Right renal cortex interstitium (tissue), 3 donors: ENCODE measurements around the gene NALCN. TPM values are rescaled to one million over a fixed set of nuclear protein-coding genes. Genes with fewer than 3 reads are reported as not detected.
"Not testable (repeated sequence)": the region's sequence is repeated elsewhere in the genome, so short reads cannot be mapped to it uniquely, and the experiment has no call there.

ENCODE experiments used
- DNase-seq, 3 donors: peaks; one replicate each; pipeline ENCODE4 v3.0.0-alpha.2; 2013; ENCODE audit warnings: low read depth in 3 of 3, low spot score in 2 of 3
- polyA plus RNA-seq, 3 donors: library from polyadenylated mRNA; unstranded; fragments of 120-200 nt; gene quantifications; one replicate each; pipeline ENCODE4 v1.2.1, GENCODE V29; 2013; ENCODE audit not compliant: insufficient read length in 3 of 3

NALCN gene
- polyA plus RNA-seq, 3 donors, result 0.75 to 1.1 (median 0.95) TPM

DNA sequence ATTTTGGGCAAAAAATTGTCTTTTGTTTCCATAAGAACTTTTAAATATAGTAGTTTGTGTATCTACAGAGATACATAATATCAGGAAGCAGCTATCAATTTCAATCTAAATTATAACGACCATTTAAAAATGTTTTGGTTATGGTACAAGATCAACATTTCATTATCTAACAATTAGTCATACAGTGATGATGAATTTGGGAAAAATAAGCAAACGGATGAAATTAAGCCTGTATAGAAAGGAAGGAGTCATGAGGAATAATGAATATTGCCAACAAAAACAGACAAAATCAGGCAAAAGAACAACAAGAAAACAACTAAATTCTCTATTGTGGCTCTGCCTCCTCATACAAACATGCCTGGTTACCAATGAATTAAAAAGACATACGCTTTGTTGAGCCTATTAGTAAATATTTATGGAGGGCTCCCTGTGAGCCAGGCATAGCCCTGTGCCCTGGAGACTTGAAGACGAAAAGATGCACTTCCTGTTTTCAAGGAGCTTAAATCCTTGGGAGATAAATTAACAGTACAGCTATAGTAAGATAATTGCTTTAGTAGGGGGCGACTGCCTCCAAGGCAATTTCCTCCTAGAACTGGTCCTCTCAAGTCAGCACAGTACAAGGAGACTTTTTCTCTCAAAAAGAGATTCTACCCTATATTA, 73.0 kb downstream of the NALCN start:
- no peak for DNase-seq

DNA sequence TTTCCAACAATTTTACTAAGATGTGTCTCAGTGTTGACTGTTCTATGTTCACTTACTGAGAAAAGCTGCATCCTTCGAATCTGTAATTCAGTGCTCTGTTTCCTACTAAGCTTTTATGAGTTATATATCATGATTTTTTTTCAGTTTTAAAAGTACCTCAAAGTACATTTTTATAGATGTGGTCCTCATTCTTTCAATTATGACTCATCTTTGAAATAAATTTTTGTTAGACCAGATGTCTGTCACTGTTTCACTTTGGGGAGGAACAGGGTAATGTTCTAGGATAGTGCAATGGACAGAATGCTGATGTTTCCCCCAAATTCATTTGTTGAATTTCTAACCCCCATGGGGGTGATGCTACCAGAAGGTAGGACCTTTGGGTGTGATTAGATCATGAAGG, 74.8 kb downstream of the NALCN start:
- no peak for DNase-seq

DNA sequence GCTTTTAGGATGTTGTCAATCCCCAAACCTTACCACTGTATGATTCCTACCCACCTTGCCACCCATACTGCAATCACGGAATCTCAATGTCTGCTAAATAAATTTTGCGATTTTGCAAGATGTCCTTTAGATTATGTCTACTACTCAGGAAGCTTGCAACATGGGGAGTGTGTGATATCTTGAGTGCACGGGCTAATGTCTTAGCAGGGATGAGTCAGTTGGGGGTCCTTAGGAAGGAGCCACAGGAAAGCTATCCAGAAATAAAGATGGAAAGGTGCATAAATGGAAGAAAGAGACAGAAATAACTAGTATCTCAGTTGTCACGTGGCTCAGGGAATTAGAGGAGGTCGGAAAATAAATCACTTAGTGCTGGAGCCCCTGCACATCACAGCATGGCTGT, 77.1 kb downstream of the NALCN start:
- no peak for DNase-seq

DNA sequence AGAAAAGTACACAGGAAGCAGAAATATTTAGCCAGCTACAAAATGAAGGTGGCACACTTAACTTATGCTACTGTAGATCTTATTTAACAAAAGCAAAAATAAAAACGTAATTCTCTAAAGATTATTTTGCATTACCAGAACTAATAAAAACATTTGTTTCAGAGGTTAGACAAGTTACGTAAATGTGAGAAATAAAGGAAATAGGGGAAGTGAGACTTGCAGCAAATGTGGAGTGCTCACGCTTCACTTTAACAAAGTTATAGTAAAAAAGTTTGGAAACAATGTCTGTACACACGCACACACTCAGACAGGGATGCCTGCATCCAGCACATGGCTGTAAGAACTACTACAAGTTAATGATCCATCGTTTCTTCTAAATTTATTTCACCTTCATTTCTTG, 83.7 kb downstream of the NALCN start:
- DNase-seq, result no peak

DNA sequence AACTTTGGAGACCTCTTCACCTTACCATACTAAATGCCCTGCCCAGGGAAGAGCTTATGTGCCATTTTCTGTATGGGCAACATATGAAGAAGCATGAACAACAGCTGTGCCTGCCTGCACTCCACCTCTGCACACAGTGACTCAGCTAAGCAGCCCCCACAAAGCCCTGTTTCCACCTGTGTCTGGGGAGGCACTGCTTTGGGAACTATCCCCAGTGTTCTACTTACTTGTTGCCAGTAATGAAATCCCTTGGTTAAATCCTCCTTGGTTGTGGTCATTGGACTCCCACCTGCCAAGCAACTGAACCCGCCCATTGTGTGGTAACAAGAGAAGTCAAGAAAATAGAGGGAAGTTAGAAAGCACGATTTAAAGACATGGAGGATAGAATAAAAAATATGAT, 84.6 kb downstream of the NALCN start:
- DNase-seq, result no peak

DNA sequence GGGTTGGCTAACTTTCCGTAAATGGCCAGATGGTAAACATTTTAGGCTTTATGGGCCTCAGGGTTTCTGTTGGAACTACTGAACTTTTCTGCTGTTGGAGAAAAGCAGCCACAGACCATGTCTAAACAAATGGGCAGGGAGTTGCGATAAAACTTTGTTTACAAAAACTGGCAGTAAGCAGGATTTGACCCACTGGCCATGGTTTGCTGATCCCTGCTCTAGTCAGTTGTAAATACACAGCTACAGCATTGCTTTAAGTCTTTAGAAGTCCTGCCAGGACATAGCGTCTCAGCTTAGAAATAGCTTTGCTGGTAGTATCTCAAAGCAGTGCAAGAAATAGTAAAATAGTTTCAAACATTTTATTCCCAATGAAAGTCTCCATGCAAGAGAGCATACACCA, 88.4 kb downstream of the NALCN start:
- DNase-seq, result no peak

DNA sequence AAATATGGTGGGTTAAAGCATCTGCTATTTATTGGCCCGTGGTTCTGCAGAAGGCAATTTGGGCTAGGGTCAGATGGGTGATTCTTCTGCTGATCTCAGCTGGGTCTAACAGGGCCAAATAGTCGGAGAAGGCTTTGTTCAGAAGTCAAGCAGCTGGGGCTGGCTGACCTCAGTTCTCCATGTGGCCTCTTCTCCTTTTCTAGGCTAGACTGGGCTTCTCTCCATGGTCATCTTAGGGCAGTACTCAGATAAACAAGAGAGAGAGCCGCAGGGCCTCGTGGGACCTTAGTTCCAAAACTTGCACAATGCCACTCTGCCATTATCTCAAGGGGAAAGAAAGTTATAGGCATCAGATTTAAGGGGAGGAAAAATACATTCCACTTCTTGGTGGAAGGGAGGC, 89.6 kb downstream of the NALCN start:
- no peak for DNase-seq

DNA sequence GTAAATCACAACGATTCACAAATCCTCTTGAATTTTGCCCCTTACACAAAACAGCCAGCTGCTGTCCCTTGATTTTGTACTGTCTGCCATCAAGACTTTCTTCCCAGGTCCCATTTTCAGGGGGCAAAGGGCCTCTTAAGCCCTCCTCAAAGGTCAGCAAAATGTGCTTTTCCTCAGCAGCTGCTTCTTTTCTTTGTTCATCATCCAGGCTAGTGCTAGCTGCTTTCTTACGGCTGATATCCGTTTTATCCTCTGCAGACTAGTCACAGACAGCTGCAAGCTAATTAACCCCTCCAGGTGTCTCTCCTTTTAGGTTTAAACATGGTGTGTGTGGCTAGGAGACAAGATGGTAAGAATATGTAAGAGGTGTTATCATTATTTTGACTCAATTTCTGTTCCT, 90.9 kb downstream of the NALCN start:
- DNase-seq, result no peak

DNA sequence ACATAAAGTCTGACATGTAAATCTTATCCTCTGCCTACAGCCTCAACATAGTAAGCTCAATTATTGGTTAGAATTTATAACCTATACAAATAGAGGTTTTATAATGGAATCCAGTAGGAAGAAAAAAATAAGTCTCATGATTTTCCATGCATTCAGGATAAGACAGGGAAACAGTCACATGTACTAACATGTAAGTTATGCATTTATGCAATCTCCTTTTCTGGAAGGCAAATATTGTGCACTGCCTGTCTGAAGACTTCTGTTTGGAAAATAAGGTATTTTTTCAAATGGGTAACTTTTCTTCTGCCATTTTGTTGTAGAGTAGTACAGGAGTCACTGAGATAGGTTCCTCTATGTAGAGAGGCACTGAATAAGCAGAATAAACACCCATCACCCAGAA, 92.7 kb downstream of the NALCN start:
- DNase-seq, result no peak

DNA sequence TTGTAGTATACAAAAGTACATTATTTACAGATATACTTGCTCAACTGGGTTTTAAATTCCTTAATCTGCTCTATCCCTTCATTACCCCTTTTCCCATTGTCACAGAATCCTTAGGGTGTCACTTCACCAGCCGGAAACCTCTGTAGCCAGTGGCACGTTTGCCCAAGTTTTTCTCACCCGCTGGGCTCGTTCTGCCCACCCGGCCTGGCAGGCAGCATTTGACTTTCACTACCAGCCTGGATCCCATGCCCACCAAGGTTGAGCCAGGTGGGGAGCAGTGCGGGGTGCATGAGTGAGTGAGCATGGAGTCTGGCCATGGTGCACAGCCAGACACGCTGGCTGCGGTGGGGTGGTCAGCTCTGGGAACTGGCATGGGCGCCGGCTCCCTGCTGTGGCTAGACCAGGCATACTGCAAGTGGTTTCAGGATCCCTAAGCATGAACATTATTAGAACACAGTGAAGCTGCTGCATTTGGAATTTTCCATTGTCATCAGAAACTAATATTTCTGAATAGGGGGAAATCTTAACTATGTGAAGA, 98.3 kb downstream of the NALCN start:
- no peak for DNase-seq

DNA sequence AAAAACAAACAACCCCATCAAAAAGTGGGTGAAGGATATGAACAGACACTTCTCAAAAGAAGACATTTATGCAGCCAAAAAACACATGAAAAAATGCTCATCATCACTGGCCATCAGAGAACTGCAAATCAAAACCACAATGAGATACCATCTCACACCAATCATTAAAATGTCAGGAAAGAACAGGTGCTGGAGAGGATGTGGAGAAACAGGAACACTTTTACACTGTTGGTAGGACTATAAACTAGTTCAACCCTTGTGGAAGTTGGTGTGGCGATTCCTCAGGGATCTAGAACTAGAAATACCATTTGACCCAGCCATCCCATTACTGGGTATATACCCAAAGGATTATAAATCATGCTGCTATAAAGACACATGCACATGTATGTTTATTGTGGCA, 102.8 kb downstream of the NALCN start:
- DNase-seq, result not testable (repeated sequence)

DNA sequence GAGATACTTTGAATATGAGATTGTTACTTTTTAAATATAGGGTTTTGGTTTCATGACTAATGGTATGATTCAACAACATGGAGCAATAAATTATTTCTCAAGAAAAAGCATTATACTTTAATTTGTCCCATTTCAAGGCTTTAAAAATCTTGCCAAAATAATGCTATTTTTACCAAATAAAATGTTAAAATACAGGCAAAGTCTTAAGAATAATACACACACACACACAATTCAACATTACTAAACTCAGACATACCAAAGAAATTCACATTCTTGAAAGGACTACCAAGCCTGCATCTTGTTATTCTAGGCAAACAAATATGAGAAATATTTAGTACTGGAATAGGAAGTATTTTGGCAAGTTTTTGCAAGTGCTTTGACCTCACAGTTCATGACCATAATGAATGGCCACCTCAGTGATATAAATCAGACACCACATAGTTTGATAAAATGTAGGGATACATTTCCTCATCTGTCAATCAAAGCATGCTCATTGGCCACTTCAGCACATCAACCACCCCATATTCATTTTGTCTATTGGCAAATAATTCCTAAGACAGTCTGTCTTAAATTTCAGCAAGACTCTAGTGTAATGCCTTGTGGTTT, 107.2 kb downstream of the NALCN start:
- no peak for DNase-seq

DNA sequence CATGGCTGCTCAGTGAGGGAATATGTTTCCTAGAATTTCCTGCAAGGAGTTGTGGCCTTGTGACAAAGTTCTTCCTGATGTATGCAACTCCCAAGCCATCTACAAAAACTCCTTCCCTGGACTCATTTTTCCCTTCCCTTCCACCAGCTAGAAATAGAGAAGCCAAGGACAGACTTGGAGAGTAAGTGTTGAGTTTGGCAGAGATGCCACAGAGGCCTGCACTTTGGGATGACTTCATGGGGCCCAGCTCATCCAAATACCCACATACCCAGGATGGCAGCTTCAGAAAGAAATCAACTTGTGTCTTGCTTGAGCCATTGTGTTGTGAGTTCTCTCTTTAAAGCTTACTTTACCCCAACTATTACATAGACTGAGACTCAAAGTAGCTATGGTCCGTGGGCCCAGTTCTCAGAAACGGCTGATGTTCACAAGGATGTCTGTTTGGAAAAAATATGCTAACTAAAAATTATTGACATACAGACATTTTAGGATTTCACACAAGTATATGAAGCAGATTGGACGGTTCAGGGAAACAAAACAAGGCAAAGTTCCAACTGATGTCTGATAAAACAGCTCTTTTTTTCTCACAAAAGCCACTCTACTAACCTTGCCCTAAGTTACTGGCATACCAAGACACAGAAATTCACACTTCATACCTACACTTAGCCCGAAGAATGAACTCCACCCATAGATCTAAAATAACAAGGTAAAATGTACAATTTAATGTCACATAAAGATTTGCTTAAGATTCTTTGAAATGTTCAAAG, 107.9 kb downstream of the NALCN start:
- DNase-seq, result no peak

DNA sequence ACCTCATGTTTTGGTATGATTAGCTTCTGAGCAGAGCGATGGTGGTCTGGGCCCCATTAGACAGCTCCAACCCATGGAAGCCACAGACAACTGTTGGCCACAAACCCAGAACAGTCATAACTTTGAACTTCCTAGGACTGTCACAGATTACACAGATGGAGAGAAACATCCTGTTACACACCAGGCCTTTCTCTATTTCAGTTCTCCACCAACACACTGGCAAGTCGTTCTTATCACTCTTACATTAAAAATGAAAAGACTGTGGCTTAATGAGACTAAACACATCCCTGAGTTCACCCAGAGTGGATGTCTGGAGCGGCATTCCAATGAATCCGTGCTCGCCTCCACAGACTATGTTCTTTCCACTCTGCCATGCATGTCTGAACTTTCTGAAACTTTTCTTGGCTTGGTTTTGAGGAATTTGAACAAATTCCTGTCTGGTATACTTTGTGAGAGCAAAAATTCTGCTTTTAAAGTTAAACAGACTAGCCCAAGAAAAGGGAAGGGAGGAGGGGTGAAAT, 109.1 kb downstream of the NALCN start:
- DNase-seq, result no peak

DNA sequence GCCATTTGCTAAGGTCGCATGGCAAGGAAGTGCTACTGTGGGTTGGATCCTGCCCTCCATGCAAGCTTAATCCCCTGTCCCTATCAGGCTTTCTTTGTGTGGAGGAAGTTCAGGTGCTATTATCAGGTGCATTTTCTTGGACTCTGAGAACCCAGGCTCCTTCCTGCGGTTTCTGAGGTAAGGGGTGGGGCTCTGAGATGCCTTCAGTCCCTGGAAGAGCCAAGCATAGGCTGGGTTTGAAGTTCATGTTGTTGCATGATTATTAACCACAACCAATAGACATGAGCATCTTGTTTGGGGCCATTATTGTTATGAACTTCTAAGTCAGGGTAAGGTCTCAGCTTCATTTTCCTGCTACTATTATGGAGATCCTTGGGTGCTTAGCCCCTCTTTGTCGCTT, 109.5 kb downstream of the NALCN start:
- DNase-seq, result no peak

DNA sequence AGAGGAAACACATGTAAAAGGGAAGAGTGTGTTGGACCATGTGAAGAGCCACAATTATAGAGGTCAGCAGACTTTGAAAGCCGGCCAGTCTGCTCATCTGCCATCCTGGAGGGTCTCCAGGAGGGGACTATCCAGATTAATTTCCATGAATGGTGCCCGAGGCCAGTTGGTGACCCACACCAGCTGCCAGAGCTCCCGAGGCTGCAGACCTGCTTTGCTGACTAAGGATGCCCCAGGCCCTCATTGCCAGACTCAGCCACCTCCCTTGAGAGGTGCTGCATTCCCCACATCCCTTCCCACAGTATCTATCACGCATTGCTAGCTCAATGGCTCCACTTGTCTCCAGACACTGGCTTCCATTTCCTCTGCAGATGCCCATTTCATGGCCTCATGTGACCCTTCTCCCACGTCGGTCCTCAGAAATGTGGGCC, 110.3 kb downstream of the NALCN start:
- no peak for DNase-seq

DNA sequence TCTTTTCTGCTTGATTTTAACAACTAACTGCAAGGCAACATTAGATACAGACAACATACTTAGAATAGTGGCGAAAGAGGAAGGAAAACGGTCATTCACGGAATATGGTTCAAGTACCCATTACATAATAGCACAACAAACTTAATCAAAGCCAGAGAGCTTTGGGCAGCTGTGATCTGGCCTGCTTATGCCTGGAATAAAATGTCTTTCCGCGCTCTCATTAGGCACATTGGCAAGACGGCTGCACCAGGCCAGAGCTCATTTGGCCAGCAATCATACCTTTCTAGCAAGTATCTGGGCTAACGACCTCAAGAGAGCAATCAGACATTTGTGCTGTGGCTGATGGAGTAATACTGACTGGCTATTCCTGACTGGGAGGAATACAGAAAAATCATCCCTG, 112.8 kb downstream of the NALCN start:
- no peak for DNase-seq

DNA sequence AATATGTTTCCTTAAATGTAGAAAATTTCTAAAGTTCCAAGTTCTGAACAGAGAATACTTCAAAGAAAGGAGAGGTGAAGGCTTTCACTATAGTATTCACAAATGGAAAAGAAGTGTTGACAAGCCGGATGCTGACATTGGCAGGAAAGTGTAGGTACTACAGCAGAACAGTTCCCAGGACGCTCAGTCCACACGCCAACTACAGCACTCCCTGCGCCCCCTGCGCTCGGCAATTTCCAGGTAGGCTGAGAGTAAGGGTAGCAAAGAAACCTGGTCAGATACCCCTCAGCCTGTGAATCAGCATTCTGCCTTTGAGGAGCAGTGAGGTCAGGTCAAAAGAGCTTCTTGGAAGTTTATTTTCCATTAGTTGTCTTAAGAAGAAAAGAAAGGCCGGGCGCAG, 115.3 kb downstream of the NALCN start:
- no peak for DNase-seq

DNA sequence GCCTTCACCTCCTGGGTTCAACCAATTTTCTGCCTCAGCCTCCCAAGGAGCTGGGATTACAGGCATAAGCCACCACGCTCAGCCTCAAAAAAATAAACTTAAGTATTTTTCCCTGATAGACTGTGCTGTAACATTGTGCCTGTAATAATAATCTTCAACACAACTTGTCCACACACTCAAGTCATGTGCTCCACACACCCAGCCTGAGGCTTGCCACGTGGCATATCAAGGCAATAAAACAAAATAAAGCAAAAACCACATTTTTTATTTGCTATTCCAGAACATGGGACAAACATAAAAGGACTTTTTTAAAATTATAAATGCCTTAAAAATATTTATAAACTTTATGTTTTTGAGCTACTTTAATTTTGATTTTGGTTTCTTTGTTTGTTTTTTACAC, 115.8 kb downstream of the NALCN start:
- no peak for DNase-seq

DNA sequence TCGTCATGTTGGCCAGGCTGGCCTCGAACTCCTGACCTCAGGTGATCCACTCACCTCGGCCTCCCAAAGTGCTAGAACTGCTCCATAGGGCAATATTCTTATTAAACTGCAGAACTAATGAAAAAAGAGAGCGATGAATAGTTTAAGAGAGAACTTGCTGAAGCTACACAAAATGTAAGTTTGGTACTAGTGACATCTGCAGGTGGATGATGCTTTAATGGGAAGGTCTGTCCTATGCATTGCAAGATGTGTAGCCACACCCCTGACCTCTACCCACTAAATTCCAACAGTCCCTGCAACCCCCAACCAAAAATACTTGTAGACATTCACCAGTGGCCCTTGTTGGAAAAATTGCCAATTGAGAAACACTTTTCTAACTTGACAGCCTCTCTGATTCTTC, 117.8 kb downstream of the NALCN start:
- no peak for DNase-seq

DNA sequence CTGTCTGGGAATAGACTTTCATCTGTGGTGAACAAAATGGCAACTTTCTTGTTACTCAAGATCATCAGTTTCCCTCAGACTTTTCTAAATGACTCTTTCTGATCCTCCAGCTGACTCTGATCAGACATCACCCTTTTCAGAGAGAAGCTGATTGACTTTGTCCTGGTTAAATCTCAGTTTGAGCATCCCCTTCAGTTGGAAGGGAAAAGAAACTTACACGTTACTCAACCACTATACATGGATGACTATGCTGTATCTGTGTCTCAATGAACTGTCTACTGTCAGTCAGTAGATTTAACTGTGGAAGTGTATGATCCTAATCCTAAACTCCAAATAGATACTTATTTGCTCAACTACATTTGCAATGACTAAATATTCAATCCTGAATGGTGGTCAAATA, 118.5 kb downstream of the NALCN start:
- DNase-seq, result no peak

DNA sequence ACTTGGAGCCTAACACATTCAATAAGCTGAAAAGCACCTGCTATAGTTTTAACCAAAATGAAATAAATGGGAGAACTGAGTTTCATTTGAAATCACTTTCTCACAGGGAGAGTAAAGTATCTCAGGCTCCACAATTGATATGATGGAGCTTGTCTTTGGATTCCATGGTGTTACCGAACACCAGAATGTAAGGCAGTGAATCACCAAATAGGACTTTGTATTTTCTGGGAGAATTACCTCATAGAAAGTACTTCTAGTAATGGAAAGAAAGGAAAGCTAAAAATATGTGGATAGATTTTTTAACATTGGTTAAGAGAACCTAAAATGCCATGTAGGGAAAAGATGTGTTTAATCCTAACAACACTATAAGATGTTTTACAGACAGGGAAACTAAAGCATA, 123.6 kb downstream of the NALCN start:
- no peak for DNase-seq
